Fibroblast of villous mesenchyme (primary cell): ENCODE measurements around the gene SIDT1. TPM values are rescaled to one million over a fixed set of nuclear protein-coding genes. Genes with fewer than 3 reads are reported as not detected.

Experiments used
- DNase-seq: peaks from one replicate; pipeline ENCODE4 v3.0.0-alpha.2; 2010; ENCODE audit warnings: low read depth
- H3K4me3 ChIP-seq: 2 replicates; pipeline ENCODE4 v1.5.1; 2011; ENCODE audit warnings: low read depth, mild to moderate bottlenecking, low read length
- total RNA-seq: library from RNA; depleted of rRNA; stranded (reverse); fragments of >200 nt; gene quantifications from 2 replicates; pipeline ENCODE4 v1.2.3, GENCODE V29; 2012
- TF ChIP-seq, protein P1 (sequence below): IDR thresholded peaks from 2 replicates; pipeline ENCODE4 v1.5.1; 2012; ENCODE audit warnings: low read depth, mild to moderate bottlenecking, low read length; ENCODE audit not compliant: insufficient read depth

The SIDT1 gene
- total RNA-seq, 1 donor: not detected

DNA sequence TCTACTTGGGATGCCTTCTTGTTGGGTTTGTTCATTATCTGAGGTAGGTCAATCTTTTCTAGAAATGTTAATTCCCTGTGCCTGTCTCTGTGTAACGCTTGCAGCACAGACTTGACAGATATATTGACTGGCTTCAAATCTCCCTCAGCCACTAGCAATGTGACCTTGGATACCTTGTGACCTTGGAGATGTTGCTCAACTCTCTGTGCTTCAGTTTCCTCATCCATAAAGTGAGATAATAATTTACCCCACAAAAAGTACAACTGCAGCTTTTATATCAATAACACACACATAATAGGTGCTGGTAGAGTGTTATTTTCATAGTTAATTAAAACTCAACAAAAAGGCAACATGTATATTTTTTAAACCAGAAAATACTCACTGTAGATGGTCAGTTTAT, 52.9 kb downstream of the SIDT1 start:
- TF ChIP-seq, protein P1, sequence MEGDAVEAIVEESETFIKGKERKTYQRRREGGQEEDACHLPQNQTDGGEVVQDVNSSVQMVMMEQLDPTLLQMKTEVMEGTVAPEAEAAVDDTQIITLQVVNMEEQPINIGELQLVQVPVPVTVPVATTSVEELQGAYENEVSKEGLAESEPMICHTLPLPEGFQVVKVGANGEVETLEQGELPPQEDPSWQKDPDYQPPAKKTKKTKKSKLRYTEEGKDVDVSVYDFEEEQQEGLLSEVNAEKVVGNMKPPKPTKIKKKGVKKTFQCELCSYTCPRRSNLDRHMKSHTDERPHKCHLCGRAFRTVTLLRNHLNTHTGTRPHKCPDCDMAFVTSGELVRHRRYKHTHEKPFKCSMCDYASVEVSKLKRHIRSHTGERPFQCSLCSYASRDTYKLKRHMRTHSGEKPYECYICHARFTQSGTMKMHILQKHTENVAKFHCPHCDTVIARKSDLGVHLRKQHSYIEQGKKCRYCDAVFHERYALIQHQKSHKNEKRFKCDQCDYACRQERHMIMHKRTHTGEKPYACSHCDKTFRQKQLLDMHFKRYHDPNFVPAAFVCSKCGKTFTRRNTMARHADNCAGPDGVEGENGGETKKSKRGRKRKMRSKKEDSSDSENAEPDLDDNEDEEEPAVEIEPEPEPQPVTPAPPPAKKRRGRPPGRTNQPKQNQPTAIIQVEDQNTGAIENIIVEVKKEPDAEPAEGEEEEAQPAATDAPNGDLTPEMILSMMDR: no peak
- no peak for DNase-seq
- no peak overlapping the region for H3K4me3 ChIP-seq

DNA sequence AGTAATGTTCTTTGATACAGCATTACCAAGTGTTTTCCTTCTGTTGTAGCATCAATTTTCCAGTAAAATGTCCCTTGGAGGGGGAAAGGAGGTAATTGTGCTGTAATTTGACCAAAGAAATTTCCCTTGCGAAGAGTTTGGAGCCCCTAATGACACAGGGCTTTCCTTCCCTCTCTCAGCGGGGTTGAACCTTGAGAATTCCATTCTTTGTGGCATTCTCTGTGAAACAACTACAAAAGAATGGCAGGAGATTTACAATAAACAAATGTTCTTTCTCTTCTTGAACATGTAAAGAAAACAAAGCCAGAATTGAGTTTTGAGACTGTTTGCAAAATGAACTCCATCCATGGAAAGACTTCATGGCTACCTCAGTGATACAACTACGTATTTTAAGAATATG, 53.4 kb downstream of the SIDT1 start:
- no peak overlapping the region for H3K4me3 ChIP-seq

DNA sequence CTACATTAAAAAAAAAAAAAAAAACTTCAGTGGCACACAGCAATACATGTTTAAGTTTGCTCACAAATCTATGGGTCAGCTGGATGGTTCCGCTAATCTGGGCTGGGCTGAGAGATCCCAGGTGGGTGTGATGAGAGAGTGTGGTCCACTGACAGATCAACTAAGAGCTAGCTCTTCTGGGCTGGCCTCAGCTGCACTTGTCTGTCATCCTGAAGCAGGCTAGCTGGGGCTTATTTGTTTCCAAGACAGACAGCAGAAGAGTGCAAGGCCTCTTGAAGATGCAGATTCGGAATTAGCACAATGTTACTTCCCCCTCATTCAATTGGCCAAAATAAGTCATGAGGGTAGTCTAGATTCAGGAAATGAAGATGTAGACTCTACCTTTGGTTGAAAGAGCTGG, 56.5 kb downstream of the SIDT1 start:
- no peak overlapping the region for H3K4me3 ChIP-seq
- TF ChIP-seq, protein P1: no peak
- DNase-seq: no peak

More for the DNA sequence above, 53.4 kb downstream of the SIDT1 start:
- TF ChIP-seq, protein P1: no peak
- DNase-seq: no peak

DNA sequence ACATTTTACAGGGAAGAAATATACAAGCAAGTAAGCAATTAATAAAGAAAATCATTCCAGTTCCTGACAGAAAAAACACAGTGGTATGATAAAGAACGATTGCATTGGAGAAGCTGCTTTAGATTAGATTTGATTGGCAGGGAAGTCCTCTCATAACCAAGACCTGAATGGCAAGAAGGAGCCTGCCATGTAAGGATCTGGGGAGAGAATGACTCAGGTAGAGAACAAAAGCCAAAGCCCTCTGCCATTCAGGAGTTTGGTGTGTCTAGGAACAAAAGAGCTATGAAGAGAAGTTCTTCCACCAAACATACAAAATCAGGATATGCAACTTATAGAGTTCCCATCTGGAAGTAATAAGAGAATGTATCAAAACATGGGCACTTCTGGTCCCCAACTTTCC, 57.6 kb downstream of the SIDT1 start:
- H3K4me3 ChIP-seq: no peak overlapping the region
- no peak for DNase-seq
- TF ChIP-seq, protein P1: no peak

DNA sequence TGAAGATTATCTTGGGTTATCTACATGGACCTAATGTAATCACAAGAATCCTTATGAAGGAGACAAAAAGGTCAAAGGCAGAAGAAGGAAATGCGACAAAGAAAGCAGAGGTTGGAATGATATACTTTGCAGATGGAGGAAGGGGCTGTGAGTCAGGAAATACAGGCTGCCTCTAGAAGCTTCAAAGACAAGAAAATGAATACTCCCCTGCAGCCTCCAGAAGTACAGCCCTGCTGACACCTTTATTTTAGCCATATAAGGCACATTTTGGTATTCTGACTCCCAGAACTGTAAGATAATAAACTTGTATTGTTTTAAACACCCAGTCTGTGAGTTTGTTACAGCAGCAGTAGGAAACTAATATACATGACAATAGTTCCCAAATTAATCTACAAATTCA, 58.6 kb downstream of the SIDT1 start:
- TF ChIP-seq, protein P1: no peak
- no peak overlapping the region for H3K4me3 ChIP-seq
- no peak for DNase-seq

DNA sequence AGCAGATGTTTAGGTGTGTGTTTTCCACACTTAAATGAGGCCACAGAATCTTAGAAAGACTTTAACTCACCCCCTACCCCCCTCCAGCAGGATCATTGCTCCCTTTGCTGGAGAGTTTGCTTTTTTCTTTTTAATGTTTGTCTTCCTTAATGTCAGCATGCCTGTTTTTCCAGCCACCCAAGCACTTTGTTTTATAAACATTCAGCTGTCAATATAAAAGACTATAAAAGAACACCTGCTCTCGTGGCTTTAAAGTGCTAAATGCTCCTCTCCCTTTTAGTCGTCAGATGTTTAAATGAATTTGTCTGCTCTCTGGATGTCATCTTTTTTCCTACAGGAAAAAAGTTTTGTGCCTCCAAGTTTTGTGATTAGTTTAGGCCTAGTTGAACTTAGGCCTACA, 61.7 kb downstream of the SIDT1 start:
- DNase-seq: no peak
- H3K4me3 ChIP-seq: no peak overlapping the region
- TF ChIP-seq, protein P1: no peak

DNA sequence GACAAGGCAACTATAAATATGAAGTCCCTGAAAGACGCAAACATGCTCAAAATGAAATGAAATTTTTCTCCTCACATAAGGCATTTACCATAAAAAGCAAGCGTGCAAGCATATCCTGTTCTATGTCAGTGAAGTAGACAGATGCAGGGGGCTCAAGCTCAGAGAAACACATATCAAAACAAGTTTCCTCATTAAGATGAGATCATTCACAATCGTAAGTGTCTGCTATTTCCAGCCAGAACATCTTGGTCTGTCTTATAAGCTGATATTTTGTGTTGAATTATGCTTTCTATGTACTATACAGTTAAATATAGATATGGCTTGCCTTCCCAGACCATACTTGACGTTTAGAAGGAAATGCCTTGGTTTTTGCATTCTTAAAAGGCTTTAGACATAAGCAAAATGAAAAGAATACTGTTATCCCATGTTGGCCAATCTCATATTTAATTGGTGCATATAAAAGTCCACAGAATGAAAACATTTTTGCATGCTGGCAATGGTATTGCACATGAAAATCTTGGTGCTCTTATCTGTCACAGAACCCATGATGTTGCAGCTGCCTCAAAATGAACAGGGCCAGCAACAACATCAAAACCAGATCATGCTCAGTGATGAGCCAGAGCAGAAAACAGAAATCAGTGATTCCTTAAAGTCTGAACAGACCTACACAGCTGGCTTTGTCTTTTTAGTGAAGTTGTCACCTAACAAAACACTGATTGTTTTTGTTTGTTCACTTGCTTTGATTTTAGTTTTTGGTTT, 65.4 kb downstream of the SIDT1 start:
- TF ChIP-seq, protein P1: no peak
- no peak overlapping the region for H3K4me3 ChIP-seq
- DNase-seq: no peak
